DOHH2 (cell line): ENCODE measurements around the gene LRRN2.

Experiments used
- H3F3A ChIP-seq: fragments of 200-600 bp; sonication (generic), shearing (Covaris generic); 2 replicates; pipeline ENCODE4 v1.6.0; 2016; ENCODE audit warnings: antibody characterized with exemption, mild to moderate bottlenecking; ENCODE audit not compliant: control insufficient read depth, insufficient read depth
- H3K27ac ChIP-seq: fragments of 200-600 bp; sonication (generic); 2 replicates; pipeline ENCODE4 v1.5.1; 2014; ENCODE audit warnings: low read depth, mild to moderate bottlenecking, low read length, moderate library complexity
- H3K27me3 ChIP-seq: fragments of 200-600 bp; sonication (generic); 2 replicates; pipeline ENCODE4 v1.6.1; 2014; ENCODE audit warnings: mild to moderate bottlenecking, low read length, mixed read lengths; ENCODE audit not compliant: control insufficient read depth
- H3K36me3 ChIP-seq: fragments of 200-600 bp; sonication (generic); 2 replicates; pipeline ENCODE4 v1.6.1; 2014; ENCODE audit warnings: mild to moderate bottlenecking, low read length, moderate library complexity, mixed read lengths; ENCODE audit not compliant: control insufficient read depth
- H3K4me1 ChIP-seq: fragments of 200-600 bp; sonication (generic); 2 replicates; pipeline ENCODE4 v1.6.1; 2014; ENCODE audit warnings: mild to moderate bottlenecking, low read length, mixed read lengths; ENCODE audit not compliant: control insufficient read depth
- H3K4me2 ChIP-seq: fragments of 200-600 bp; sonication (generic); 2 replicates; pipeline ENCODE4 v1.6.0; 2014; ENCODE audit warnings: mild to moderate bottlenecking, low read length, moderate library complexity
- H3K4me3 ChIP-seq: fragments of 200-600 bp; sonication (generic); 2 replicates; pipeline ENCODE4 v1.5.1; 2014; ENCODE audit warnings: mild to moderate bottlenecking, low read length, mixed read lengths
- H3K79me2 ChIP-seq: fragments of 200-600 bp; sonication (generic); 2 replicates; pipeline ENCODE4 v1.6.1; 2014; ENCODE audit warnings: mild to moderate bottlenecking, low read length, mixed read lengths; ENCODE audit not compliant: control insufficient read depth
- H3K9me2 ChIP-seq: fragments of 200-600 bp; sonication (generic); replicated peaks from 2 replicates; pipeline ENCODE4 v1.6.1; 2014; ENCODE audit warnings: mild to moderate bottlenecking, low read length, mixed read lengths; ENCODE audit not compliant: control insufficient read depth
- H3K9me3 ChIP-seq: fragments of 200-600 bp; sonication (generic); 2 replicates; pipeline ENCODE4 v1.6.1; 2014; ENCODE audit warnings: antibody characterized with exemption, low read length, mixed read lengths; ENCODE audit not compliant: control insufficient read depth, insufficient read depth
- H4K20me1 ChIP-seq: fragments of 200-600 bp; sonication (generic); 2 replicates; pipeline ENCODE4 v1.6.0; 2014; ENCODE audit warnings: low read depth, mild to moderate bottlenecking, antibody characterized with exemption, low read length, moderate library complexity; ENCODE audit not compliant: control insufficient read depth, insufficient read depth
- CTCF ChIP-seq: fragments of 200-600 bp; sonication (generic); IDR thresholded peaks from one replicate; pipeline ENCODE4 v1.5.1; 2014; ENCODE audit warnings: antibody characterized with exemption, mild to moderate bottlenecking, low read depth, low read length; ENCODE audit not compliant: poor library complexity, severe bottlenecking
- EZH2phosphoT487 ChIP-seq: fragments of 200-600 bp; sonication (generic); IDR thresholded peaks from 2 replicates; pipeline ENCODE4 v1.6.1; 2017; ENCODE audit warnings: borderline replicate concordance, mild to moderate bottlenecking, antibody characterized with exemption, low read length, moderate library complexity, mixed read lengths

The LRRN2 gene

GRCh38 chr1:204568576-204569315 lies 116.8 kb downstream of the LRRN2 start:
- H3K4me1 ChIP-seq: peaks cover 32% of the 10 kb centered on the region

More at GRCh38 chr1:204568576-204569315, 116.8 kb downstream of the LRRN2 start:
- Histone ChIP-seq H3K9me3 (no peaks in the 10 kb centered on the region), H3K4me2 (no peak overlapping the region), H3K9me2 (no peaks in the 10 kb centered on the region), H3K36me3 (peaks cover 52% of the 10 kb centered on the region), H4K20me1 (peaks cover 11% of the 10 kb centered on the region; the same call in 1 of the 2 replicates), H3K79me2 (peaks cover 10% of the 10 kb centered on the region), H3F3A (peaks cover 19% of the 10 kb centered on the region), H3K4me3 (no peak overlapping the region), H3K27ac (no peak overlapping the region), H3K27me3 (no peaks in the 10 kb centered on the region)
- TF ChIP-seq CTCF (no peak), EZH2phosphoT487 (no peak)
